Stimulated activated CD4-positive, alpha-beta T cell treated with anti-CD3 and anti-CD28 coated beads, Interleukin-1b, Interleukin-23, amount 100 ng/mL, for 24 hours (primary cell): ENCODE results near the gene ZNFX1.

Experiments
- DNase-seq, 4 experiments: peaks; one replicate each; pipeline ENCODE4 v3.0.0-alpha.2; 2020; ENCODE audit warnings: low read depth in 4 of 4, low spot score in 1 of 4

Gene ZNFX1

GRCh38 chr20:49279677-49280462 is 2.0 kb upstream of the ZNFX1 start:
- DNase-seq, result no peak

GRCh38 chr20:49278818-49279676 is 1.2 kb upstream of the ZNFX1 start:
- DNase-seq, result peak in 1 of 4 experiments; percentile 37

GRCh38 chr20:49277786-49278035 is 146 bp downstream of the ZNFX1 start:
- no peak for DNase-seq

GRCh38 chr20:49276961-49277785 is 684 bp downstream of the ZNFX1 start:
- peak in 2 of 4 experiments; percentile 53 to 56 for DNase-seq

GRCh38 chr20:49276161-49276960 is 1.5 kb downstream of the ZNFX1 start:
- peak in 2 of 4 experiments; percentile 40 to 42 for DNase-seq

- no peak for DNase-seq
Observed at GRCh38 chr20:49275636-49276035, 2.2 kb downstream of the ZNFX1 start.

GRCh38 chr20:49275216-49275615 is 2.6 kb downstream of the ZNFX1 start:
- DNase-seq, result no peak

- no peak for DNase-seq
Observed at GRCh38 chr20:49273696-49274277, 4.1 kb downstream of the ZNFX1 start.

- DNase-seq, result no peak
Observed at GRCh38 chr20:49272654-49273053, 5.2 kb downstream of the ZNFX1 start.

GRCh38 chr20:49270736-49271135 is 7.1 kb downstream of the ZNFX1 start:
- DNase-seq, result no peak

- DNase-seq, result no peak
Observed at GRCh38 chr20:49270177-49270576, 7.7 kb downstream of the ZNFX1 start.

- DNase-seq, result no peak
Observed at GRCh38 chr20:49268600-49269365, 9.1 kb downstream of the ZNFX1 start.

- DNase-seq, result no peak
Observed at GRCh38 chr20:49267327-49267726, 10.5 kb downstream of the ZNFX1 start.

- no peak for DNase-seq
Observed at GRCh38 chr20:49262444-49262843, 15.4 kb downstream of the ZNFX1 start.

GRCh38 chr20:49261173-49261572 is 16.7 kb downstream of the ZNFX1 start:
- no peak for DNase-seq

- DNase-seq, result no peak
Observed at GRCh38 chr20:49260218-49260617, 17.6 kb downstream of the ZNFX1 start.

- no peak for DNase-seq
Observed at GRCh38 chr20:49259799-49260198, 18.1 kb downstream of the ZNFX1 start.

- DNase-seq, result no peak
Observed at GRCh38 chr20:49259284-49259683, 18.6 kb downstream of the ZNFX1 start.

- no peak for DNase-seq
Observed at GRCh38 chr20:49256261-49256660, 21.6 kb downstream of the ZNFX1 start.
